ENCODE data around the gene COL4A5. TPM values are rescaled to one million over a fixed set of nuclear protein-coding genes. Genes with fewer than 3 reads are reported as not detected.

COL4A5 gene
- total and polyA plus RNA-seq, 4 donors: 0.63 to 10.3 (median 1.2) TPM

GRCh38 chrX:108702530-108702929 lies 262.9 kb downstream of the COL4A5 start (continued):
- TF ChIP-seq ZBTB33 (IDR thresholded peaks at IDR 0.05) (no peak), TAF1 (conservative IDR thresholded peaks at IDR 0.05) (no peak), HNF4A (conservative IDR thresholded peaks at IDR 0.05) (no peak), MAX (IDR thresholded peaks at IDR 0.05) (no peak), RAD21 (IDR thresholded peaks at IDR 0.05) (no peak), FOXA2 (IDR thresholded peaks at IDR 0.05) (no peak), RXRA (IDR thresholded peaks at IDR 0.05) (no peak)
- TF ChIP-seq, protein P1, sequence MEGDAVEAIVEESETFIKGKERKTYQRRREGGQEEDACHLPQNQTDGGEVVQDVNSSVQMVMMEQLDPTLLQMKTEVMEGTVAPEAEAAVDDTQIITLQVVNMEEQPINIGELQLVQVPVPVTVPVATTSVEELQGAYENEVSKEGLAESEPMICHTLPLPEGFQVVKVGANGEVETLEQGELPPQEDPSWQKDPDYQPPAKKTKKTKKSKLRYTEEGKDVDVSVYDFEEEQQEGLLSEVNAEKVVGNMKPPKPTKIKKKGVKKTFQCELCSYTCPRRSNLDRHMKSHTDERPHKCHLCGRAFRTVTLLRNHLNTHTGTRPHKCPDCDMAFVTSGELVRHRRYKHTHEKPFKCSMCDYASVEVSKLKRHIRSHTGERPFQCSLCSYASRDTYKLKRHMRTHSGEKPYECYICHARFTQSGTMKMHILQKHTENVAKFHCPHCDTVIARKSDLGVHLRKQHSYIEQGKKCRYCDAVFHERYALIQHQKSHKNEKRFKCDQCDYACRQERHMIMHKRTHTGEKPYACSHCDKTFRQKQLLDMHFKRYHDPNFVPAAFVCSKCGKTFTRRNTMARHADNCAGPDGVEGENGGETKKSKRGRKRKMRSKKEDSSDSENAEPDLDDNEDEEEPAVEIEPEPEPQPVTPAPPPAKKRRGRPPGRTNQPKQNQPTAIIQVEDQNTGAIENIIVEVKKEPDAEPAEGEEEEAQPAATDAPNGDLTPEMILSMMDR (IDR thresholded peaks at IDR 0.05; ENCODE audit: low read depth, low read length, missing input control): no peak

GRCh38 chrX:108704839-108705238 lies 265.2 kb downstream of the COL4A5 start:
- no peak overlapping the region for H3K4me3 ChIP-seq (ENCODE audit: low read depth in 1 of 3, low read length in 3 of 3)
- WGBS: 81% methylated on average over 2 of the region's 2 CpGs
- DNase-seq (ENCODE audit: low spot score): no peak
- no peak overlapping the region for H3K27ac ChIP-seq (ENCODE audit: low read depth in 1 of 2, low read length in 2 of 2)
- no peaks in the 10 kb centered on the region for H3K9me3 ChIP-seq (ENCODE audit: control insufficient read depth in 4 of 4, low read length in 3 of 4)
- H3K27me3 ChIP-seq (ENCODE audit: control insufficient read depth in 4 of 4, insufficient read depth in 4 of 4, low read length in 3 of 4): no peaks in the 10 kb centered on the region
- TF ChIP-seq SP1 (IDR thresholded peaks at IDR 0.05) (no peak), GABPA (IDR thresholded peaks at IDR 0.05 in 1 of 2, conservative IDR thresholded peaks at IDR 0.05 in 1 of 2) (no peak), HNF4A (conservative IDR thresholded peaks at IDR 0.05) (no peak), REST (IDR thresholded peaks at IDR 0.05) (no peak)
- TF ChIP-seq, protein P2, sequence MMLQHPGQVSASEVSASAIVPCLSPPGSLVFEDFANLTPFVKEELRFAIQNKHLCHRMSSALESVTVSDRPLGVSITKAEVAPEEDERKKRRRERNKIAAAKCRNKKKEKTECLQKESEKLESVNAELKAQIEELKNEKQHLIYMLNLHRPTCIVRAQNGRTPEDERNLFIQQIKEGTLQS (IDR thresholded peaks at IDR 0.05): no peak
- TF ChIP-seq, protein P1 (IDR thresholded peaks at IDR 0.05; ENCODE audit: low read depth, low read length, missing input control): no peak
- H3K9ac ChIP-seq (ENCODE audit: low read depth in 1 of 2, low read length in 2 of 2): no peak overlapping the region
- H3K4me1 ChIP-seq (ENCODE audit: control insufficient read depth in 4 of 4, insufficient read depth in 4 of 4, low read length in 3 of 4): no peaks in the 10 kb centered on the region
- no peaks in the 10 kb centered on the region for H3K36me3 ChIP-seq (ENCODE audit: control insufficient read depth in 4 of 4, insufficient read depth in 3 of 4, low read depth in 1 of 4, low read length in 3 of 4)
